Anterior cingulate cortex (tissue), 58 donors: ENCODE measurements around the gene TENT5C.
A peak's percentile ranks its signal among the peaks of the same experiment; 100 is the strongest.

Experiments used
- DNase-seq, 58 donors: peaks; one replicate each; lab custom pipeline; 2025; lab: John Stamatoyannopoulos, UW

TENT5C gene

DNA sequence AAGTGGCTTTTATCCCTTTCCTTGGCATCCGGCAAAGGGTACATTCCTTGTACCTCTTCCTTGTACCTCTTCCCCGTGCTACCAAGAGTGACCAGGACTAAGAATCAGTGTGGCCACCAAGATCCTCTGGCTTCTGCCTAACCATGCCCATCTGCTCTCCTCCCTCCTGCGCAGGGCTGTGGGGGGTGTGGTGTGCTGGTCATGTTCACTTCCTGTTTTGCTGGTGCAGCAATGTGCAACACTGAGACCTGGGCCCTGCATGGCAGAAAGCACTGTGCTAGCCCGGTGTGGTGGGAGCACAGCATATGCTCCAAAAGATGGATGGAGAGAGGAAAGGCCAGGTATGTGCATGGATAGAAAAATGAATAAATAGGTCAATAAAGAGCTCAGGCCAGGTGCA is 33.3 kb upstream of the TENT5C start:
- no peak for DNase-seq

DNA sequence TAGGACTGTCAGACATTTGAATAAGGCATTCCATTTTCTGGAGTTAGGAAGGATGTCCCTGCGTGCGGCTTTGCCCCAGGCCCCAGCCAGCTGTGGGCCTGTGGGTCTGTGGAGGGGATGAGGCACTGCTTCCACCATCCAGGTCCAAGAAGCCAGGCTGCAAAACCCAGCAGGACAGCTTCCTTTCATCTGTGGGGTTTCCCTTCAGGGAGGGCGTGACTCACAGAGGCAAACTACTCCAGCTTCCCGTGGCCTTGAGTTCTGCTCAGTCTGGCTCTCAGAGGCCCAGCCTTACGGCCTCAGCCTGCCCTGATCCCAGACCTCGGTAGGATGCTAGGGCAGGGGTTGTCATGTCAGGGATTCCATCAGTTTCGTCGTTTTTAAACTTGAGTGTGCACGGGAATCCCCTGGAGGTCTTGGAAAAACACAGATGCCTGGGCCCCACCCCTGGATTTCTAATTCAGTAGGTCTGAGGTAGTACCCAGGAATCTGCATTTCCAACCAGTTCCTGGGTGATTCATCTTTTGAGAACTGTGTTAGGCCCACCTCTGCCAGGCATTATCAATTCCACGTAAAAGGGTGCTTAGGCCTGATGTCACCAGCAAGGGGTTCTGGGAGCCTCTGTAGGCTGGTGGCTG is 32.3 kb upstream of the TENT5C start:
- DNase-seq = no peak

DNA sequence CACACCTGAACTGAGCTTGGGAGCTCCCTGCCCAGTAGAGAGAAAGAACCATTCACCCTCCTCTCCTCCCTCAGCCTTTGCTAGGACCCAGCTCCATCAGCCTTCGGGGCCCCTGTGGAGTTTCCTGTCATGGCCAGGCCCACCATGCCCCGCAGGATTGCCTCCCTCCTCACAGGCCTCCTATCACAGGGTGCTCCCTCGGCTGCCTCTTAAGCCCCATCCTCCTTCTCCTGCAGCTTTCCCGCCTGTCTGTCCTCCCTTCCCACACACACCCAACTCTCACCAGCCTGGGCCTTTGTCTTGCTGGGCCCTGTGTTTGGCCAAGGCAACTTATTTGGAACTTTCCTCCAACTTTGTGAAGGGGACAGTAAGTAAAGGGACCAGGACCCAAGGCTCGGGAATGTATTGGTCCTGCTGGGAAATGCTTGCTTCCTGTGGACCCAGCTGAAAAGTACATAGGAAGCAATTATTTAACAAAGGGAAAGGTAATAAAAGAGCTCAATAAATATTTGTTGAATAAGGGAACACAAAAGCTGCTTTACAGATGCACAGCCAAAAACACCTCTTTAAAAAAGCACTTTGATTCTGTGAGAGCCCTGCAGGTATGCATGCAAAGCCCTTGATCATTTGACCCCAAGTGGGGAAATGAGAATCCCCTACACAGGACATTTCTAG is 31.6 kb upstream of the TENT5C start:
- no peak for DNase-seq

DNA sequence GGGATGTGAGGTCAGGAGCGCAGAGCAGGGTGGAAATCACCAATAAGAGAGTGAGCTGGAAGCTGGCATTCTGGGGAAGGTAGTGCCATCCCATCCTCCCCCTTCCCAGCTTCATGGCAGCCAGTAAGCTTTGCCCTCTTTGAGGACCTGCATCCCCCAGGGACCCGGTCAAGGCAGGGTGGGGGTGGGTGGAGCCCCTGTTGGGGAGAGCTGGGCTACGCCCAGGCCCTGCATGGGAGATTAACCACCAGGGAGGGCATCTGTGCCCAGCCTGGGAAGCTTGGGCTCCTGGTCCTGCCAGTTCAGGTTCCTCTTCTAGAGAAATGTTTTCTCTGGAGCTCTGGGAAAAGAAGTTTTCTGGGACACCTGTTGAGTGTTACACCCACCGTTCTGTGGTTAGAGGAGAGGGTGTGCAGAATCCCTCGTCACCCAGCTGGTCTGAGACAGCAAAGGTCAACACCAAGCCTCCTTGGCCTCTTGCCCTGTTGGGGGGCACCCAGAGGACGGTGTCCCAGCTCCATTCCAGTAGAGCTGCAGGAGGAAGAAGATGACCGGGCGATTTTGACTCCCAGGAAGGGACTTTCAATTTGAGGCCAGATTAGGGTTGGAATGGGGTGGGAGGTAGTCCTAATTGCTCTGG is 30.1 kb upstream of the TENT5C start:
- DNase-seq = no peak

DNA sequence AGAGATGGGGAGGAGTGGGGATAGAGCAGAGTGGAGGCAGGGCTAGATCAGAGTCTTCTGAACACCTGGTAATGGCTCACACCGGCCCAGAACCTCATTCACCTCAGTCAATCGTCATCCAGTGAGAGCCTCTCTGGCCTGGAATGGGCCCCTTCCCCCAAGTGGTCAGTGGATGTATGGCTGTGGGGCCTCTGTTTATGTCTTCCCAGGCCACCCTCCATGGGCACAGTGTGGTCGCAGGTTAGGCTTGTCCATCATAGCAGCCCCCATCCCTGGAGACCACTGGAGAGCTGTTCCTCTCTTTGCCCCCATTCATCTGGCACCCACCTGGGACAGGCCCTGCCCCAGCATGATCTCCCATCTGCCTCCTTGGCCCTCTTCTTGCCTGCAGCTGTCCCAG is 29.6 kb upstream of the TENT5C start:
- no peak for DNase-seq

DNA sequence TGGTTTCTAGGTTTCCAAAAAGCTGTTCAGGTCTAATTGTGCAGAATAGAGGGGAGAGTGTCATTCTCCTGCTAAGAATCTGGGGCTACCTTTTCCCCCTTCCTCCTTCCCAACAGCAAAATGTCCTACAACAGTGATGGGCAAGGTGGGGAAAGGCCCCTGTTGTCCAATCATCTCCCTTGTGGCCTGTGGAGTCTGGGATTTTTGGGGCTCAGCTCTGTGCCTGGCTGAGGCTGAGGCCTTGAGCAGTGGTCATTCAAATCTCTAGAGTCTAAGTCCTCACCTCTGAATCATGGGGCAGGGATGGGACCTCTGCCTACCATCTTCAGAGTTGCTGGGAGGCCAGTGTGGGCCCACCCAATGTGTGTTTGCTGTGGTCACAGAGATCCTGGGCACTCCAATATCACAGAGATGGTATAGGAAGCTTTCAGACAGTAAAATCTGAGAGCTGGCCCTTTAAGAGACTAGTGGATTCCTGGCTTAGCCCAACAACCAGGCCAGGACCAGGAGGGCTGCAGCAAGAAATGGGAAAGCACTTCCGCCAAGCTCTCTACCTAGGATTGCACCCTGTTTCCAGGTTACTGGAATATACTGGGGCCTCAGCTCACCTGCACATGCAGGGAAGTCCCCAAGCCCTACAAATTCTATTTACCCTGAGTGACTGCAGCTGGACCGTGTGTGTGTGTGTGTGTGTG is 28.5 kb upstream of the TENT5C start:
- no peak for DNase-seq

DNA sequence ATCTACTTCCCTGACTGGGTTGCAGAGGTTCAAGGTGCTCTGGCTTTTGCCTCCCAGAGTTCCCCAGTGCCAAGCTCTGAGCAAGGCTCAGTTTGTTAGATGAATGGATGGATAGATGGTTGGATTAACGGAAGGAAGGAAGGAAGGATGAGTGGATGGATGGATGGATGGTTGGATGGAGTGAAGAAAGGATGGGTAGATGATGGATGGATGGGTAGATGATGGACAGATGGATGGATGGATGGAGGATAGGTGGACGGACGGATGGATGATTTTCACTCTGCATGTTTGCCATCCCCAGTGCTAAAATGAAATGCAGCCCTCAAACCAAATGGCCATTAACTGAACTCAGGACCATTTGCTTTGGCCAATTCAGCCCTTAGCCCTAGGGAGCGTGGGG is 27.4 kb upstream of the TENT5C start:
- no peak for DNase-seq

- DNase-seq = no peak
Observed at GRCh38 chr1:117579221-117579906, 26.5 kb upstream of the TENT5C start.

- no peak for DNase-seq
Observed at GRCh38 chr1:117580436-117580835, 25.4 kb upstream of the TENT5C start.

- DNase-seq = no peak
Observed at GRCh38 chr1:117580882-117581281, 25.0 kb upstream of the TENT5C start.

GRCh38 chr1:117581391-117581943 is 24.4 kb upstream of the TENT5C start:
- DNase-seq = no peak

DNA sequence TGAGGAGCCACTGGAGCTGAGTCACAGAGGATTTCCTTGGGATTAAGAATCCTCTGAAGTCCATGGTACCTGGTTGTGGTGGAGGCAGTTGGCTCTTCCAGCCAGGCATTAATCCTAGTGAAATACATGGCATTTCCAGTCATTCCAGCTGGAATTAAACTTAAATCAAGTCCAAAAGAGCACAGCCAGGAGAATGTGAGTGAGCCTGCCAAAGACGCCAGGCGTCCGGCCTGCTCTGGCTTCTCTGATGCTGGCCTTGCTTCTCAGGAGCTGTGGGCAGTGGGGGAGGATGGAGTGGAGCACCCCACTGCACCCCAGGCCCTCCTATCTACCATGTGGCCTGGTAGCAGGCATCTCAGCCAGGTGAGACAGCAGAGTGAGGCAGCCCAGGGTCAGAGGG is 23.4 kb upstream of the TENT5C start:
- DNase-seq = peak in 4 of 58 donors; percentile 5 to 14 (median 8)

GRCh38 chr1:117583247-117583646 is 22.6 kb upstream of the TENT5C start:
- DNase-seq = no peak

DNA sequence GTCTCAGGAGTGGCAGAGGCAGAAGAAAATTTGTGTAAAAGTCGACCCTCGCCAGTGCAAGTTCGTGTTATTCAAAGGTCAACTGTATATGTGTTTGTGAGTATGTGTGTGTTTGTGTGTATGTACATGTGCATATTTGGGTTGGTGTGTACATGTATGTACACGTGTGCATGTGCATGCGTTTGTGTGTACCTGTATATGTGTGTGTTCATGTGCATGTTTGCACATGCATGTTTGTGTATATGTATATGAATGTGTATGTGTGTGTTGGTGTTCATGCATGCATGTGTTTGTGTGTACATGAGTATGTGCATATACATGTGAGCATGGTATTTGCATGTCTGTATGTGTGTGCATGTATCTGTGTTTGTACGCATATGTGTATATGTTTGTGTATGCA is 21.7 kb upstream of the TENT5C start:
- DNase-seq = no peak

DNA sequence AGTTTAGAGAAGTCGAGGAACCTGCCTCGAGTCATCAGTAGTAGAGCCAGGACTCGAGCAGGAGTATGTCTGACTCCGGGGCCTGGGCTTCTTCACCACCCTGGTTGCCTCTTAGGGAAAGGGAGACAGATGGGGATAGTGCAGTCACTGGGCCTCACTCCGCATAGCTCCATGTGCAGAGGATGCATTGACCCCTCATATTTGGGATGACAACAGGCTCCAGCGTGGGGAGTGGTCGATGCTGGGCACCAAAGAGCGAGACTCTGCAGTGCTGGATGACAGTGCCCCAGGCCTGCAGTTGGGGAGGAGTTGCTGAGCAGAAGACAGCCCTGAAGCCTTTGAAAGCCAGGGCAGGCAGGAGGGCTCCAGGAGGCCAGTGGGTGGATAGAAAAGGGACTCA is 20.8 kb upstream of the TENT5C start:
- DNase-seq = no peak

- DNase-seq = no peak
Observed at GRCh38 chr1:117586337-117586736, 19.5 kb upstream of the TENT5C start.

DNA sequence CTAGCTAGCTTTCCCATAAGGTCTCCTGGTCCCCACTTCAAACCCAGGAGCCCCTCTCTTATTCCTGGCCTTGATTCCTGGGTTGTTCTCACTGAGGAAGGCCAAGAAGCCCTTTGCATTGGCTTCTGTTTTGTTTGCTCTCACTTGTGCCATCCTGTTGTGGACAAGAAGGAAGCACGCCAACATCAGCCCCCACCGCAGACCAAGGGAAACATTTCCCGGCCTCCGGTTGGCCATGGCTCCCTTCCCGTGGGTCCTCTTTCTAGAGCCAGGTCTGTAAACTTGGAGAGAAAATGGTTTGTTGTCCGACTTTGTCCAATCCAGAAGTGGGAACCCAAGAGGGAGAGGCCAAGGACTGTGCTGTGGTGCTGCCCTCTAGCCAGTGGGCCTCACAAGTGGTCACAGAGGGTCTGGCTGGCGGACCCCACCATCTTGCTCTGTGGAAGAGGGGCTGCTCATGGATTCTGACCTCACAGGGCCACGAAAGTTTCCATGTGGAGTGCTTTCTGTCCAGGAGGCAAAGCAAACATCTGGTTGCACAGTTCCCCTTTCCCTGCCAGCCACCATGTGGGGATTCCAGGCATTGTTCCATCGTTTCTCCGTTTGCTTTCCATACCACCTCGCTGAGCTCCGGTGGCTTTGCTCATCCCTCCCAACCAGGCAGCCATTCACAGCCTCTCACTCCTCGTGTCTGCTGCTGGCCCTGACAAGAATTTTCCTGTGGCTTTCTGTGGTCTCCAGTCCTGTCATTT is 18.9 kb upstream of the TENT5C start:
- peak in 1 of 58 donors; percentile 18 for DNase-seq

DNA sequence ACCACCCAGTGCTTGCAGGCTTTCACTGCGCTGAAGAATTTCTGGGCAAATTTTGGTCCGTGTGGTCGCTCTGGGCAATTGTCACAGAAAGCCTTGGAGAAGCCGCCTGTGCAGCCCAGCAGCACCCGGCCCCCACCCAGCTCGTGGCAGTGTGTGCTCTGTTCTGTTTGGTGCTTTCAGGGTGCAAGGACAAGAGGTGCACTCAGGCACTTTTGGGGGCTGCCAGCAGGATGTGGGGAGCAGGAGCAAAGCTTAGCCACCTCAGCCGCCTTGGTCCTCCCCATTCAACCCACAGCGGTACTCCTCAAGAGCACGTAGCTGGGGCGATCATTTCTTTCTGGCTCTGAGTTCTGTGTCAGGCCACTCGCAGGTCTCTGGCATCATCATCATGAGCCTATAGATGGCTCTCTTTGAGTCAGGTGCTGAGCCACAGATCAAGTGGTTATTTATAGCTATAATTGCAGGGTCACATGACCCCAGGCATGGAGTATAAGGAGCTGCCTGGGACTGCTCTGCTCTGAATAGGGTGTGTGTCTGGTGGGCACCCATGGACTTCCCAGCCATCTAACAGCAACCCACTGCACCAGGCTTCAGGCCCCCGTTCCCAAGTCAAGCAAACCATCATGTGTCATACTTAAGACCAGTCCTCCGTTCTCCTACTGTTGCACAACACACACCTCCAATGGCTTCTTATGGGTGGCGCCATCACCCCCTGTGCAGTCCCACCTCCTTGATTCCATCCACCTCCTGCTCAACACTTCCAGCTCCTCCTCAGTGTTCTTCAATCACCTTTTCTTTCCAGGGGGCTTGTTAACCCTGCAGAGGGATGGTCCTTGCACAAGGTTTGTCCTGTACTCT is 18.1 kb upstream of the TENT5C start:
- no peak for DNase-seq

- no peak for DNase-seq
Observed at GRCh38 chr1:117589544-117589943, 16.3 kb upstream of the TENT5C start.
